ENCODE data around the gene PLGLB2. TPM values are rescaled to one million over a fixed set of nuclear protein-coding genes. Genes with fewer than 3 reads are reported as not detected.
"Not testable (repeated sequence)": the region's sequence is repeated elsewhere in the genome, so short reads cannot be mapped to it uniquely, and the experiment has no call there.

Gene PLGLB2
- total and polyA plus RNA-seq, 2 experiments from 2014 or later = 0.93 to 1.5 TPM

DNA sequence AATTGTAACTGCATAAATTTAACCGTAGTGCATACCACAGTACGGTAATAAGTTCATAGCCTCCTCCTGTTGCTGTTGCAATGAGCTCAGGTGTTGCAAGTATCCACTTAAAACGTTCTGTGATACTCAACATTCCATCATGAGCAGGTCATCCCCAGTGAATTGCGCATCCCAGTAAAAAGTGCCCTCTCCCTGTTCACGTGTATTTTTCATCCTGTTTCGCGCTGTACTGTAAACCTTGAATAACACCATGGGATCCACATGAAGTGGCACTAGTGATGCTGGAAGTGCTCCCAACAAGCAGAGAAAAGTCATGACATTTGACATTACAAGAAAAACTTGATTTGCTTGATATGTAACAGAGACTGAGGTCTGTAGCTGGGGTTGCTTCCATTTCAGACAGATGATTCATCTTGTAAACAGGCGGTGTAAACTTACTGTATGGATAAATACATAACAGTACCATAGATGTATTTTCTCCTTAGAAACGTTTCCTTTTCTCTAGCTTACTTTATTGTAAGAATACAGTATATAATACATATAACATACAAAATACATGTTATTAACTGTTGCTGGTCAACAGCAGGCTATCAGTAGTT, 2.4 kb upstream of the PLGLB2 start:
- WGBS, 2 experiments (ENCODE audit: low coverage in 1 of 2, low lambda C conversion rate in 2 of 2, missing lambda C conversion rate in 2 of 2) = 80 to 84% methylated on average over 5 of the region's 9 CpGs
- H3K36me3 ChIP-seq (ENCODE audit: low read depth); H3F3A ChIP-seq (ENCODE audit: insufficient read depth); H2AFZ ChIP-seq; H3K9ac ChIP-seq; H3K79me2 ChIP-seq (ENCODE audit: insufficient read depth); H3K4me1 ChIP-seq (ENCODE audit: insufficient read depth); H3K9me2 ChIP-seq (ENCODE audit: insufficient read depth); H3K27me3 ChIP-seq (replicated peaks; ENCODE audit: insufficient read depth); DNase-seq; H3K9me3 ChIP-seq (ENCODE audit: low read depth); in situ Hi-C loops (cut with MboI); H4K20me1 ChIP-seq (ENCODE audit: insufficient read depth); H3K4me2 ChIP-seq (ENCODE audit: unreplicated experiment); H3K4me3 ChIP-seq; H3K27ac ChIP-seq: not testable (repeated sequence)

DNA sequence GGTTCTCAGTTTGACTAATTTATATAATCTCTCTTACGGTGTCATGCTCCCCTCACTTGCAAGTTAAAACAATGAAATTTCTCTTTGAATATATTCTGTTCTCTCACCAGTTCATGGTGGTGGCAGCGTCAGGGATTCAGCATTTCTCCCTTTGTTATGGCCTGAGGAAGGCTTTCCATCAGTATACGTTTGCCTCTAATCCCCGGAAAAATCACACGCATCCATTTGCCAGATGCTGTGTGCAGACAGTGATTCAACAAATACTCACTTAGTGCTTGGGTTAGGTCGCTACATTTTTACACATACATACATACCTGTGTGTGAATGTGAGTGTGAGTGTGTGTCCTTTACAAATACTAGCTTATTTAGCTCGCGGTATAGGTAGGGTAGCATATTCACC, 637 bp downstream of the PLGLB2 start:
- H3K36me3 ChIP-seq (ENCODE audit: low read depth); in situ Hi-C loops (cut with MboI); H2AFZ ChIP-seq; H3K9me3 ChIP-seq (ENCODE audit: low read depth); H3K27ac ChIP-seq; DNase-seq; H3K4me1 ChIP-seq (ENCODE audit: insufficient read depth); H3K9ac ChIP-seq; H3K4me2 ChIP-seq (ENCODE audit: unreplicated experiment); H3K27me3 ChIP-seq (replicated peaks; ENCODE audit: insufficient read depth); H3K9me2 ChIP-seq (ENCODE audit: insufficient read depth); H3K4me3 ChIP-seq; H3F3A ChIP-seq (ENCODE audit: insufficient read depth); H3K79me2 ChIP-seq (ENCODE audit: insufficient read depth); H4K20me1 ChIP-seq (ENCODE audit: insufficient read depth): not testable (repeated sequence)
- WGBS, 2 experiments (ENCODE audit: low coverage in 1 of 2, low lambda C conversion rate in 2 of 2, missing lambda C conversion rate in 2 of 2) = 100% methylated on average over 2 of the region's 8 CpGs

DNA sequence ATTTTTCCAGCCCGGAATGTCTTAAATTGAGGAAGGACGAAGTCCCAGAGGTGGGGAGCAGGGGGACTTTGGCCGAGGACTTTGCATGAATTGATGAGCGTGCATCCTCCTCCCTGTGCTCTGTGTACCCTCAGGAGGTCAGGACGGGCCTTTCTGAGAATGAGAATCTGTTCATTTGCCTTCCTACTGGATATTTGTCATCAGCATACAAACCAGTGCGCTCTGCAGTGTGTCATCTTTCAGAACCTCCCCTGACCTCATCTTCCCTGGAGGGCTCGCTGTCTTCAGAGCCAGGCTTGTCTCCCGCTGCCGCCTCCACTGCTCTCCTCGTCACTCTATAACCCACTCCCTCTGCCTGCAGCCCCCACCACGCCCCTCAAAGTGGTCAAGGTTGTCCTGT, 2.7 kb downstream of the PLGLB2 start:
- H3K4me1 ChIP-seq (ENCODE audit: insufficient read depth); in situ Hi-C loops (cut with MboI); H3K4me2 ChIP-seq (ENCODE audit: unreplicated experiment); H3K9me2 ChIP-seq (ENCODE audit: insufficient read depth); H3K27ac ChIP-seq; H3K9me3 ChIP-seq (ENCODE audit: low read depth); H3K36me3 ChIP-seq (ENCODE audit: low read depth); H3K27me3 ChIP-seq (replicated peaks; ENCODE audit: insufficient read depth); H3F3A ChIP-seq (ENCODE audit: insufficient read depth); H2AFZ ChIP-seq; H3K9ac ChIP-seq; DNase-seq; H4K20me1 ChIP-seq (ENCODE audit: insufficient read depth); H3K4me3 ChIP-seq; H3K79me2 ChIP-seq (ENCODE audit: insufficient read depth): not testable (repeated sequence)
- 97 to 98% methylated on average over 3 to 9 of the region's 11 CpGs for WGBS, 2 experiments (ENCODE audit: low coverage in 1 of 2, low lambda C conversion rate in 2 of 2, missing lambda C conversion rate in 2 of 2)

DNA sequence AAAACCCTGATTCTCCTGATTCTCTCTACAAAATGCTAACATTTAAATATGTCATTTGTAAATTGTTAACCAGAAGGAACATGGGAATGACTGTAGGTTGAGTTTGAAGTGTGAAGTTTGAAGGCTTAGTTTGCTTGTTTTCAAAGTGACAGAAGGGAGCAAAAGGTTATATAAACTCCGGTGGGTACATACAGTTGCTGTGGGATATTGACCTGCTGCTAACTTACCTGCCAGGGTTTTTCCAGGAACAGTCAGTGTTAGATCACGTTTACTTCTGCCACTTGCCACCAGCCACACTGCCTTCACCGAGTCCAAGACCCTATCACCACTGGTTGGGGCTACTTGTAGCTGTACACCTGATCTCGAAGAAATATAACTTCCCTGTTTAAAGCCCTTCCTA, 6.9 kb downstream of the PLGLB2 start:
- in situ Hi-C loops (cut with MboI); H3K27me3 ChIP-seq (replicated peaks; ENCODE audit: insufficient read depth); H3F3A ChIP-seq (ENCODE audit: insufficient read depth); H3K4me3 ChIP-seq; DNase-seq; H3K9me3 ChIP-seq (ENCODE audit: low read depth); H3K36me3 ChIP-seq (ENCODE audit: low read depth); H4K20me1 ChIP-seq (ENCODE audit: insufficient read depth); H3K9ac ChIP-seq; H3K9me2 ChIP-seq (ENCODE audit: insufficient read depth); H3K79me2 ChIP-seq (ENCODE audit: insufficient read depth); H3K27ac ChIP-seq; H3K4me2 ChIP-seq (ENCODE audit: unreplicated experiment); H2AFZ ChIP-seq; H3K4me1 ChIP-seq (ENCODE audit: insufficient read depth): not testable (repeated sequence)
- WGBS, 2 experiments (ENCODE audit: low coverage in 1 of 2, low lambda C conversion rate in 2 of 2, missing lambda C conversion rate in 2 of 2) = 89 to 91% methylated on average over 3 to 4 of the region's 4 CpGs

Other genes starting within 250 kb of the PLGLB2 start
- 1.9 and 3.0 TPM in 2 replicates for gene RGPD2, start 77.7 kb downstream of the PLGLB2 start, total RNA-seq (2014; rRNA removed; shearing (Covaris generic))
- gene RGPD2, start 77.7 kb downstream of the PLGLB2 start, polyA plus RNA-seq (2016; fragmentation: Nextera tagmentation; extraction: Ambion mirVana) = 0.44 and 2.1 TPM in 2 replicates

Data from GM23248 (cell line).